GM19035 (cell line): ENCODE results near the gene EFHC1.
A peak's percentile ranks its signal among the peaks of the same experiment; 100 is the strongest.

ENCODE experiments used
- ATAC-seq: cut with Tn5 transposase; IDR thresholded peaks from one replicate; pipeline ENCODE4 v1.9.1; 2021; ENCODE audit not compliant: unreplicated experiment

The EFHC1 gene

DNA sequence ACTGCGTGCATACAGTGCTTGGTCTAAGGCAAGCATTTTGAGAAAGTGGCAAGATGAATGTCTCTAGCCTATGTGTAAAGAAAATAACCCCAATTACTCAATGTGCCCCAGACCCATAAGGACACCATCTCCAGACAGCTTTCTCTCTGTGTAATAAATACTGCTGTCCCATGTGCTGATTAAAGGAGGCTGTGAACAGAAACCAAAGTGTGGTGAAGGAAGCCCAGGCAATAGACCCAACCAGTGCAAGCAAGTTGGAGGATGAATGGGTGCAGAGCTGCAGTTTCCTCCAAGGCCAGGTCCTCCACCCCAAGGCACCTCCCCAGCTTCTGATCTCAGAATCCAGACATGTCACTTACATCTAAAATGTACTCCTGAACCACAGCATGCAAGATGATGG is 96.1 kb downstream of the EFHC1 start:
- no peak for ATAC-seq

DNA sequence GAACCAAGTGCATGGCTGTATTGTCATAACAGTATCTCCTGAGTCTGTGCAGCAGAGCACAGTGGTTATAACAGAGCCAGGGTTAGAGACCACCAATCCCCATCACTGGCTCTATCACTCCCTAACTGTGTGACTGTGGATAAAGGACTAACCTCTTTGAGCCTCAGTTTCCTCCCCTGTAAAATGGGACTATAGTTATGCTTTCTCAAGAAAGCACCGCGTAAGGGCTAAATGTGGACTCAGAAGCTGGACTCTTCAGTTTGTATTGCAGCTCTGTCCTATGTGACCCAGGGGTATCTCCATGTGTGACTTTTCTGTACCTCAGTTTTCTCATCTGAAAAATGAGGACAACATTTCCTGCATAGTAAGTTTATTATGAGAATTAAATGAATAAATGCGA is 96.8 kb downstream of the EFHC1 start:
- ATAC-seq = no peak

GRCh38 chr6:52517502-52518278 is 97.5 kb downstream of the EFHC1 start:
- ATAC-seq = peak; percentile 96

GRCh38 chr6:52518279-52518945 is 98.3 kb downstream of the EFHC1 start:
- ATAC-seq = no peak

- no peak for ATAC-seq
Observed at GRCh38 chr6:52519618-52520017, 99.5 kb downstream of the EFHC1 start.

DNA sequence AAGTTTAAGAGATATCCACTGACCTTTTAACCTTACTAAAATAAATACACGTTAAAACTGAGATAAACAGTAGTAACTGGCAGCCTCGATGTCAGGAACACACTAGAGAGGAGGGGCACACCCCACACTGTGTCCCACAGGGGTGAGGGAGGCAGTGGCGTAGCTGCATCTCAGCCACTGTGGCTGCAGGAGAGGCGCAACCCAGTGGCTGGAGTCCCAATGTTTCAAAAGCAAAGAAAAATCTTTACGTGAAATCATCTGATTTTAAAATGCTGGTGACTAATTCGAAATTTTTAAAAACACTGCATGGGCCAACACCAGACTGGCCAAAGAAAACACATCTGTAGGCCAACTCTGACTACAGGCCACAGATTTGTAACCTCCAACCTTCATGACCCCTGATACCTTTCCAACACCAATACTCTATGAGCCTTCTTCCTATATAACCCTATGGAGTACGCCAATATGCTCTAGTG is 102.0 kb downstream of the EFHC1 start:
- ATAC-seq = no peak

DNA sequence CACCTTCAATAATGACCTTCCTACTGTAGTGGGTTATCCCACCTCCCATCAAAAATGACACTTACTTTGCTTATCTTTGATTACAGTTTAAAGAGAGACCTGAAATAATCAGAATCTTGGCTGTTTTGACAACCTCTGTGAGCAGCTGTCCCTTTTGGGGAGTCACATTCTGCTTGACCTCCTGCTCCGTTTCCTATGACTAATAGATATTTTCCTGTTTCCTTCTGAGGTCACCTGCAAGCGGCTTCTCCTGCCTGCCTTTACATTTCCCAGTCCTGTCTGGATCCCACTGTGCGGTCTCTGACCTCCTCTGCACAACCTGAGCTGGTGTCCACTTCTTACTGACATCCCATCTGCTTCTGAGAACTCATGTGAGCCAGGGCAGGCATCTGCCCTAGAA is 102.5 kb downstream of the EFHC1 start:
- ATAC-seq = no peak

DNA sequence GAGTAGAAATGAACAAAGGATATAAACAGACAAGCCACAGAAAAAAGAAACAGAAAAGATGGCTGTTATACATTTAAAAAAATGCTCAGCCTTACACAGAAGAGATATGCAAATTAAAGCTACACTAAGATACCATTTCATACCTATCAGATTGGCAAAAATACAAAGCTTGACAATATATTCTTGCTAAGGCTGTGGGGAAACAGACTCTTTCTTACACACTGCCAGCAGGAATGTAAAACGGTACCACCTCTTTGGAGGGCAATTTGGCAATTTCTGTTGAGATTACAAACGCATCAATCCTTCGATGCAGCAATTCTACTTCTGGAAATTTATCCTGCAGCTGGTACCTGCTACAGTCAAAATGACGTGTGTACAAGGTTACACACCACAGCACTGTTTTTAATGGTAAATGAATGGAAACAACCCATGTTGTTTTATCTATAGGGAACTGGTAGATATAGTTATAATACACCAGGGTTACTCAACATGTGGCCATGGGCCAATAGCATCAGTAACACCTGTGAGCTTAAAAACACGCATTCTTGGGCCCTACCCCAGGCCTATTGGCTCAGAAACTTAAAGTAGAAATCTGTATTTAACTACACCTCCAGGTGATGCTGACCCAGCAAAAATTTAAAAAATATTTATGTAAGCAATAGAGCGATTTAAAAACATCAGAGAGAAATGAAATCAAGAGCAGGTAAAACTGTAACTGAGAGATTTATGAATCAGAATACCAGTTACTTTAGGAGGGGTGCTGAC is 103.4 kb downstream of the EFHC1 start:
- no peak for ATAC-seq

DNA sequence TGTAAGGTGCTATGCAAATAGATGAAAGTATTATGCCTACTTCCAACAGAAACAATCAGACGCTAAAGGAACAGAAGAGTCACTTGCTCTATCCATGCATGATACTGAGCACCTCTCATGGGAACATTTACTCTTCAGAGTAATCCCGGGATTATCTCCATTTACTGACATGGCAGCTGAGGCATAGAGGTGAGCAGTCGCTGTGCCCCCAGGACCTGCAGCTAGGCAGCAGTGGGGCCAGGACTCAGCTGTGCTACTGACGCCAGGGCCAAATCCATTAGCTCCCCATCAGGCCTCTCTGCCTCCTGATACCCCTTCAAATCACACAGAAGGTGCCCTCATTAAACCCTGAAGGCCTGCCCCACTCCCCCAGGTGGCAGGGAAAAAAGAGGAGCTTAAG is 104.8 kb downstream of the EFHC1 start:
- no peak for ATAC-seq

DNA sequence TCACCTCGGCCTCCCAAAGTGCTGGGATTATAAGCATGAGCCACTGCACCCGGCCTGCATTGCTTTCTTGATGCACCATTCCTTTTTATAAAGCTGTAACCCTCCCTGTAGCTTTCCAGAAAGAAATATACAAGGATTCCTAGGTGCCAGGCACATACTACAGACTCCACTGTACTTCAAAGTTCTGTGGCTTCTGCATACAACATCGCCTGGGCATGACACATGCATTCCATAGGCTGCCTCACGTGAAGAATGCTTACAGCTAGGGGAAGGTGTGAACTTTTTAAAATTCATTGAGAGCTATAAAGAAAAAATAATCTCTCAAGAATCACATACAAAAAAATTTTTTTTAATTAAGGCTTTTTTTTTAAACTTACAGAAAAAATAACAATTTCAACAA is 106.5 kb downstream of the EFHC1 start:
- ATAC-seq = no peak

- no peak for ATAC-seq
Observed at GRCh38 chr6:52527436-52527835, 107.3 kb downstream of the EFHC1 start.

GRCh38 chr6:52529311-52529710 is 109.2 kb downstream of the EFHC1 start:
- no peak for ATAC-seq

- no peak for ATAC-seq
Observed at GRCh38 chr6:52530351-52530750, 110.2 kb downstream of the EFHC1 start.

- no peak for ATAC-seq
Observed at GRCh38 chr6:52531396-52531795, 111.3 kb downstream of the EFHC1 start.

DNA sequence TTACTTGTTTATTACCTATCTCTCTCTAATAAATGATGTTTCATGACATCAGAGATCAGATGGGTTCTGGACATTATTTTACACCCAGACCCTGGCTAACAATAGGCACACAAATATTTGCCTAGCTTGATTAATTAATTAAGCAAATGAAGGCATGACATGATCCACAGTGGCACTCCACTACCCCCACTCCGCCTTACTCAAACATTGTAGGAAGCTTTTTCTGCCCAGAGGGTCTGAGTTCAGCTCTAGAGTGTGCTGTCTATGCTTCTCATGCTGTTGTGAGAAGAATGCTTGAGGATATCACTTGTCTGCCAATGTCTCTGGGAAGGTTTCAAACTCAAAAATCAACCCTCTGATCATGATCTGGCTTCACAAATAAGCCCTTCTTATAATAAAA is 111.7 kb downstream of the EFHC1 start:
- no peak for ATAC-seq

DNA sequence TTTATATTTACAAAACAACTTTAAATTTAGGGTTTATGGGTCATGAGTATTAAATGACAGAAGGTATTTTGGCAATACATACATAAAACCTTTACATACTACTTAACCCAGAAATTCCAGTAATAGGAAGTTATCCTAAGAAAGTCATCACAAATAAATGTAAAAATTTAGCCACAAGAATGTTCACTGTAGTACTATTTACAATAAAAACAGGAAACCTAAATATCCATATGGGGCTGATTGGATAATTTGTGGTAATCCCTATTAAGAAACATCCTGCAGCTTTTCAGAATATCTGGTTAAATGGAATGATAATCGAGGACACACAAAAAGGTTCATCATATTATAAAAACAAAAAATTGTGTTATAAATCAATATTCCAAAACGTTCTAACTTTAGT is 112.3 kb downstream of the EFHC1 start:
- ATAC-seq = no peak

DNA sequence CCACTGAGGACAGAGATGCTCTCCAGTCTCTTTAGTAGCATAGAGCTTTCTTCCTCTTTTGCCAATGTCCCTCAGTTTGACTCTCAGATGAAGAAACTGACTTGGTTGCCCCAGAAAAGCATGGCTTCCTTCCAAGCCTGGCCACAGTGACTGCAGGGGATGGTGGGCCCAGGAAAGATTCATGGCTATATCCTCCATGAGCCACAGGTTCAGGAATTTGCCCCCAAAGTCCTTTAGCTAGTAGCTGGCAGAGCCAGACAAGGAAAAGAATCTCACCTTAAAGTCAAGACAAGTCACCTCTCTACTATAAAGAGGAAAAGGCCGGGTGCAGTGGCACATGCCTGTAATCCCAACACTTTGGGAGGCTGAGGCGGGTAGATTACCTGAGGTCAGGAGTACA is 113.3 kb downstream of the EFHC1 start:
- no peak for ATAC-seq

- ATAC-seq = no peak
Observed at GRCh38 chr6:52534363-52534762, 114.2 kb downstream of the EFHC1 start.

- no peak for ATAC-seq
Observed at GRCh38 chr6:52534966-52535390, 114.8 kb downstream of the EFHC1 start.

- no peak for ATAC-seq
Observed at GRCh38 chr6:52535711-52536423, 115.7 kb downstream of the EFHC1 start.

DNA sequence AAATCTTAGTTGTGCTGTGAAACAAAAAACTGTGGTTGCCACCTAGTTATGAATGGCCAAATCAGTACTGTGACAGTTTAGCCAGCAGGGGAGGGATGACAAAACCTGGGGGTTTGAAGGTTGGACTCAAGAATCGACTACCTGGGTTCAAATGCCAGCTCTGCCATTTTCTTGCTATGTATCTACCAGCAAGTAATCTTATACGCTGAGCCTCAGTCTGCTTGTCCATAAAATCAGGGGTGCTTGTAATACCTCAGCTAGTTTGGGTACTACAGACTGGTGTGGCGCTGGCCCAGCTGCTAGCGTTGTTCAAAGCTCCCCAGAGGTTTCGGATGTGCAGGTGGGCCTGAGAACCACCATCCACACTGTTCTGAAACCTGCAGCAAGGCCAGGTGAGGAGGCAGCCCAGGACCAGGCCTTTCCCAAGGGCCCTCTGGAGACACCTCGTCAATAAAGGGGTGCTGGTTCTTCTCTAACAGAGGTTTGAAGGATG is 116.3 kb downstream of the EFHC1 start:
- ATAC-seq = peak; percentile 40
